ELR (cell line): ENCODE measurements around the gene CTIF.

Experiments
- DNase-seq: peaks from one replicate; pipeline ENCODE4 v3.0.0-alpha.2; 2015; ENCODE audit warnings: low read depth

Gene CTIF

GRCh38 chr18:48600456-48601090 is 61.7 kb downstream of the CTIF start:
- DNase-seq = no peak

GRCh38 chr18:48601343-48601742 is 62.5 kb downstream of the CTIF start:
- DNase-seq = no peak

- no peak for DNase-seq
These were observed 64.0 kb downstream of the CTIF start for GRCh38 chr18:48602759-48603390.

GRCh38 chr18:48605408-48605845 is 66.6 kb downstream of the CTIF start:
- peak; percentile 68 for DNase-seq

- peak; percentile 88 for DNase-seq
These were observed 68.5 kb downstream of the CTIF start for GRCh38 chr18:48607056-48607984.

- DNase-seq = no peak
These were observed 69.8 kb downstream of the CTIF start for GRCh38 chr18:48608581-48608980.

- no peak for DNase-seq
These were observed 70.3 kb downstream of the CTIF start for GRCh38 chr18:48609114-48609513.

GRCh38 chr18:48609820-48610815 is 71.3 kb downstream of the CTIF start:
- no peak for DNase-seq

GRCh38 chr18:48611203-48611602 is 72.4 kb downstream of the CTIF start:
- DNase-seq = no peak

GRCh38 chr18:48611785-48612480 is 73.1 kb downstream of the CTIF start:
- no peak for DNase-seq

GRCh38 chr18:48612511-48612910 is 73.7 kb downstream of the CTIF start:
- DNase-seq = no peak

GRCh38 chr18:48612917-48613316 is 74.1 kb downstream of the CTIF start:
- DNase-seq = no peak

GRCh38 chr18:48613589-48614404 is 75.0 kb downstream of the CTIF start:
- no peak for DNase-seq

- DNase-seq = no peak
These were observed 77.0 kb downstream of the CTIF start for GRCh38 chr18:48615566-48616401.

- DNase-seq = no peak
These were observed 77.8 kb downstream of the CTIF start for GRCh38 chr18:48616484-48617255.

- no peak for DNase-seq
These were observed 79.1 kb downstream of the CTIF start for GRCh38 chr18:48617844-48618497.

GRCh38 chr18:48619016-48619415 is 80.2 kb downstream of the CTIF start:
- peak; percentile 58 for DNase-seq

- no peak for DNase-seq
These were observed 80.7 kb downstream of the CTIF start for GRCh38 chr18:48619501-48619900.
